Ammon's horn (tissue), 1 donor: ENCODE measurements around the gene KCNG4.

ENCODE experiments used
- DNase-seq: peaks from one replicate; pipeline ENCODE4 v3.0.0-alpha.2; 2016; ENCODE audit warnings: low spot score

Gene KCNG4

DNA sequence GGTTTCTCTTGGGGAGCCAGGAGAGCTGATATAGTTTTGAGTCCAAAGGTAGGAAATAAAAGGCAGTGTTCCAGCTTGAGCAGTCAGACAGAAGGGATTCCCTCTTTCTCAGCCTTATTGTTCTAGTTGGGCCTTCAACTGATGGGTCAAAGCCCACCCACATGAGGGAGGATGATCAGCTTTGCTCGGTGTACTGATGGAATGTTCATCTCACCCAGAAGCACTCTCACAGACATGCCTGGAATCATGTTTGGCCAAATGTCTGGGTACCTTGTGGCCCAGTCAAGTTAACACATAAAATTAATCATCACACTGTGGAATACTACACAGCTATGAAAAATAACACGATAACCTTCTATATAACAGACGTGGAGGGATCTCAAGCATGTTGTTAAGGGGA is 23.1 kb upstream of the KCNG4 start:
- DNase-seq: no peak

- no peak for DNase-seq
These were observed 22.2 kb upstream of the KCNG4 start for GRCh38 chr16:84262031-84262430.

DNA sequence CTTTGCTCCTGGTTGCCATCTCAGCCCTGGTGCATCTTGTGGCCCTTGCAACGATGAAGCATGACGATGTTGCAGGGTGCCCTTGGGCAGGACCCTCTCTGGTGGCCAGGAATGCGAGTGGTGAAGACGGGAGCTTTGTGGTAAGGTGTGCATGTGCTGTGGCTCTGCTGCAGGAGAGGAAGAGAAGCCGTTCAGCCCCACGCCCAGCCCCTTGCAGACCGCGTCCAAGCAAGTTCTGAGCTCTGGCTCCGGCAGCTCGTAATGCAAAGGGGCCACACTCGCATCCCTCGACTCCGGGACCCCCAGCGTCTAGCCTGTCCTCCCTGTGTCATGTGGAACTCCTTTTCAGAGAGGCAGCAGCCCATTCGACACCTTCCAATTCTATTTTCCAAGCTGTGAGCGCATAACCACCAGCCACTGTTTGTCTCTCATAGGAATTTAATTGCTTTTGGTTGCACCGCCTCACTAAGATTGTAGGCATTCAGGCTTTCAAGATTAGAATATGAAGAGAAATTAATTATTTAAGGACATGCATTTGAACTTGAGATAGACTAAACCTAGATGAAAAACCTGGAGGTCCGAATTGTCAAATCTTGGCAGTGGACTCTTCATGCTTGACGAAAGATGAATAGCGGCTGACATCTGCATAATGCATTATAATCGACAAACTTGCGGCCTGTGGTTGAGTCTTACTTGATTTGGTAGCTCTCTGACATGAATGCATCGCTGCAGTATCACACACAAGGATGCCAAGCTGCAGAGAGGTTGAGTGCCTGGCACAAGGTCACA is 21.1 kb upstream of the KCNG4 start:
- no peak for DNase-seq

DNA sequence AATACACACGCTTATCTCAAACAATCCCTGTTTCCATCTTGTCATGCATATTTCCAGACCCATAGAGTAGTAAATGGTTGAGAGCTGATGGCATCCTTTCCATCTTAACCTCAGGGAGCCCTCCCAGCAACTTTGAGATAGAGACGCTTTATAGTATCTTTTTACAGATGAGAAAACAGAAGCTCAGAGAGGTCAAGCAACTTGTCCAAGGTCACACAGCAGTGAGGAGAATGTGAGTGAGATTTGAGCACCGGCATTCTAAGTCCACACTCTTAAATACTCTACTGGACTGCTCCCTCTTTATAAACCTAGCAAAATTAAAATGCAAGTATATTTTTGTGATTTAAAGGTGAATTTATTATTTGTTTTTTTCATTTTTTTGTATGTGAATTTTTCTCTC is 19.9 kb upstream of the KCNG4 start:
- DNase-seq: no peak

GRCh38 chr16:84258266-84258665 is 18.5 kb upstream of the KCNG4 start:
- DNase-seq: no peak

DNA sequence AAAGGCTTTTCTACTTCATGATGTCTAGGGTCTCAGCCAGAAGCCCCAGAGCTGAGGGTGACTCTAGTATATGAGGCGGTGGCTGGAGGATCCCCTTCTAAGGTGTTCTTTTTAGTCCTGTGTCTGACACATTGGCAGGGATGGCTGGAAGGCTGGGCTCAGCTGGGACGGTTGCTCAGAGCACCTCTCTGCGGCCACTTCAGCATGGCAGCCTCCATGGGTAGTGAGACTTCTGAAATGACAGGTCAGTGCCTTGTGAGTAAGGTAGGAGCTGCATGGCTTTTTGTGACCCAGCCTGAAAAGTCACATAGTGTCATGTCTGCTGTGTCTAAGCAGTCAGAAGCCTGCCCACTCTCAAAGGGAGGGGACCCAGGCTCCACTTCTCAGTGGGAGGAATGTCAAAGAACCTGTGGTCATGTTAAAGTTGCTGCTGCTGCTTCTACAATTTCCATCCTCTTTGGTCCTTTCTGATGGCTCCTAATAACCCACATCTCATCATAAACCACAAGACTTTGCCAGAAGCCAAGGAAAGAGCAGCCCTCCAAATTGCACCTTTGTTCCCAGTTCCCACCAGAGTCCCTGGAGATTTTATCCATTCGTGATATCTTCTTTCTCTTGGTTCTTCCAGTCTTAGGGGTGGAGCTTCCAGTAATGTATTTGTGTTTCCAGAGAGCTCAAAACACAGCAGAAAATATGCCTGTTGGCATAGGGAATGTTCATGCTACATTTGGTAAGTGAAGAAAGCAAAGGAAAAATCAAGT is 15.4 kb upstream of the KCNG4 start:
- DNase-seq: no peak

DNA sequence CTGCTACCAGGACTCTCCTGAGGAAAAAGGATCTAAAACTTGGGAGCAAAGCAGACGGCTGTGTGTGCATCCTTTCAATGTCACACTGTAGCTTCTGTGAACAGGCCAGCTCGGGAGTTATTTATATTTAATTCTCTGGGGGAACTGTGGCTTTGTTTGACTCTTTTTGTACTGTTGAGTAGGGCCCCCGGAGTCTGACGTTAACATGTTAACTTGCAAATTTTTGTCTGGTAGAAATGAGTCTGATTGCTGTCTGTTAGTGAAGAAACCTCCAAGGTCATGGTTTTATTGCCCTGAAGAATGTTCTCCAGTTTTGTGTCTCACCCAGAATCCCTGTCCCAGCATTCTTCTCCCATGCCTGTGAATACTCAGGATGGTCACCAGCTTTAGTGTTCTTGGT is 14.2 kb upstream of the KCNG4 start:
- DNase-seq: no peak

DNA sequence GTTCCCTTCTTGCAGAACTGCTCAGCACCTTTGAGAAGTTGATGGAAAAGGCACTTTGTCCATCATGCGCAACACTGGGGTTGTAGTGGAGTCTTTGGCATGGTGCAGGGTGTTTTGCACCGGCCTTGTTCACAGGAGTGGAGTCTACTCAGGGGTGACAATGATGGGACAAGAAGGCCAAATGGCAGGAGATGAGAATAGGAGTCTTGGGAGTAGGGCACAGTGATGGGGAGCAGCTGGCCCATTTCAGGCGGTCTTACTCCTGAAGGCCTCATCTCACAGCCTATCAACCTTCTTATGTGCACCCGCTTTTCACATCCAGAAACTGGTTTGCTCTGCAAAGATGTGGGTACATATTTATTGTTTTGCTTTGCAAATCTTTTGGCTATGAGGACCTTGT is 13.4 kb upstream of the KCNG4 start:
- no peak for DNase-seq

- DNase-seq: no peak
These were observed 12.4 kb upstream of the KCNG4 start for GRCh38 chr16:84252184-84252583.

GRCh38 chr16:84247844-84248243 is 8.0 kb upstream of the KCNG4 start:
- DNase-seq: no peak

GRCh38 chr16:84247331-84247730 is 7.5 kb upstream of the KCNG4 start:
- DNase-seq: no peak

DNA sequence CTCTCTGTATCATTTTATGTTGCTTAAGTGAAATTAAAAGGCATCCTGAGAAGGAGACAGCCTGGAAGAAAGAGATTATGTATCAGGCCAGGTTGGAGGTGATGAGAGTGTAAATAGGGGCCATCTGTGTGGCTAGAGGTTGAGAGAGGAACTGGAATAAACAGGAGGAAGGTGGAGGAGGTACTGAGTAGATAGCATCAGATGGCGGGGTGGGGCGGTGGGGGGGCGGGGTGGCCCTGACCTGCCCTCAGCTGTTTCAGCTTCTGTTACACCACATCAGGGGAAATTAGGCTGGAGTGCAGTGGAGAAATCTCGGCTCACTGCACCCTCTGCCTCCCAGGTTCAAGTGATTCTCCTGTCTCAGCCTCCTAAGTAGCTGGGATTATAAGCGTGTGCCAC is 6.9 kb upstream of the KCNG4 start:
- no peak for DNase-seq

- DNase-seq: no peak
These were observed 6.3 kb upstream of the KCNG4 start for GRCh38 chr16:84245956-84246678.

- no peak for DNase-seq
These were observed 4.9 kb upstream of the KCNG4 start for GRCh38 chr16:84244728-84245127.

DNA sequence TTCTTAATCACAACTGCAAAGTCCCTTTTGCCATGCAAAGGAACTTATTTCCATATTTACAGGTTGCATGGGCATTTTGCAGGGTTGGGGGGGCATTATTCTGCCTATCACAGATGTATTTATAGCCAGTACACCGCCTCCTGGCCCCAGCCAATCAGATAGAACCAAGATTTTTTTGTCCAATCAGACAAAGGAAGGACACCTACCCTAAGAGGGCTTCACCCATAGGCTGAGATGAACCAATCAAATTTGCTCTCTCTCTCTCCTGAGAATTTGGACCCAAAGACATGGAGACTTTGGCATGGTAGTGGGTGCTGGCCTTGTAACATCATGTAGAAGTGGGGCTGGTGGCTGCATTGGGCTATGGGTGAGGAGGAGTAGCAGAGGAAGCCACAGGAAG is 3.9 kb upstream of the KCNG4 start:
- DNase-seq: no peak

GRCh38 chr16:84242839-84243238 is 3.0 kb upstream of the KCNG4 start:
- DNase-seq: no peak

DNA sequence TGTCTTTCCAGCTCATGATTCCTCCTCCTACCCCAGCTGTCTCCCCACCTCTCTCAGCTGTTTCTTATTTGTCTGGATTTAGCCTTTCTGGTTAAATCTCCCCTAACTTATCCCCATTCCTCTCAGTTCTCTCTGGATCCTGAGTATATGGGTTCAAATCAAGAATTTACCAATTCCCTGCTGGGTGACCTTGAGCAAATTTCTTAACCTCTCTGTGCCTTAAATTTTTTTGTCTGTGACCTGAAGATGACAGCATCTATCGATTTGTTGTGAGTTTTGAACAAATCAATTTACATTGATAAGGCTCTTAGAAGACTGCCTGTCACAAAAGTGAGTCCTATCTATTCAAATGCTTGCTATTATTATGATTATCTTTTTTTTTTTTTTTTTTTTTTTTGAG is 2.0 kb upstream of the KCNG4 start:
- DNase-seq: no peak

DNA sequence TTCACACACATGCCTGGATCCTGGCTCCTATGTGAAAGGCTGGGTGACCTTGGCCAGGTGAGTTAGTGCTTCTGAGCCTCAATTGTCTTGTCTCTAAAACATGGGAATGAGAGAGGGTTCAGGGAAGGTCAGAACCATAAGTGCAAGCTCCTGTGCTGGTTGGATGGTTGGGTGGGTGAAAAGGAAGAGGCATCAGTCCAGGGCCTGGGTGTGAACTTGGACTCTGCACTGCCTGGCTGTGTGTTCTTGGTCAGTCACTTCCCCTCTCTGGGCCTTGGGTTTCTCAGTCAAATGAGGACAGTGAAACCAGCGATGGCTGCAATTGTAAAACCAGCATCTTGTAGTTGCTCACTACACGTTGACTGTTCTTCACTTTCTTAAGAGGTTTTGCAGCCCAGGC is 643 bp upstream of the KCNG4 start:
- no peak for DNase-seq

DNA sequence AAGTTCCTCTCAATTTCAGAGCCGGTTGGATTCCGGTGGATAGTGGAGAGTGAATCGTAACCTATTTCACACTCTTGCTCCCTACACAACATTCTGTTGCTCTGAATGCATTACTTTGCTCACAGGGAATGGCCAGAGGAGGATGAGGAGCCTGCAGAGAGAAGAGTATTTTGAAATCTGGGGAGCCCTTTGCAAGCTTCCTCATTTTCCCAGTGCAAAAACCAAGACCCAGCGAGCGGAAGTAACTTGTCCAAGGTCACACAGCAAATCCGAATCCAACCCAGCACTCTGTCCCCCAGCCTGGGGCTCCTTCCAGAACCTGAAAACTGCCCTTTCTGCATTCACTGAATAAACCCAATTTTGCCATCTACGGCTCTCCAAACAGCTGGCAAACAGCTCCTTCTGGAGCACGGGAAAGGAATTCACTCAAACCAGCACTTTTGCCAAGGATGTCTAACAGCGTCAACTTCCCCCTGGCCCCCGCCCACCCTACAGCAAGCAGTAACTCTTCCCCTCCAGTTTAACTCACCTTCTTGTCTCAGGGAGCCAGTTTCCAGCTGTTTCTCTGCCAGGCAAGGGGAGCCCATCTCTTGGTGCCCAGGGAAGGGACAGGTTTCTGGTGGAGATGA is 557 bp downstream of the KCNG4 start:
- DNase-seq: no peak

- DNase-seq: no peak
These were observed 1.6 kb downstream of the KCNG4 start for GRCh38 chr16:84237994-84238750.

DNA sequence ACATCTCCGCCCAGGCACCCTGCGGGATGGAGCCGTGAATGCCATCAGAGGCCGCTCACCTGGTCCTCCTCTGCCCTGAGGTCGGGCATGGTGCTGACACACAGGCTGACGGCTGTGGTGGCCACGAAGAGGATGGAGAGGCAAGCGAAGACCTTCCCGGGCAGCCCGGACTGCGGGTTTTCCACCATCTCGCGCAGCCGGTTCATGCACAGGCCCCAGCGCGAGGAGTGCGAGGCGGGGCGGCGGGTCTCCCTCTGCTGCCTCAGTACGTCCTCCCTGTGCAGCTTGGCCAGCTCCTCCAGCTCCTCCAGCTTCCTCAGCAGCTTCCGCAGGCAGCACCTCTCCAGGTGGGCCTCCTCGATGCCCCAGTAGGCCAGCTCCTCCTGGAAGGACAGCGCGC is 3.1 kb downstream of the KCNG4 start:
- DNase-seq: no peak
